Measurements from ENCODE around the gene TUBGCP2.

Gene TUBGCP2

DNA sequence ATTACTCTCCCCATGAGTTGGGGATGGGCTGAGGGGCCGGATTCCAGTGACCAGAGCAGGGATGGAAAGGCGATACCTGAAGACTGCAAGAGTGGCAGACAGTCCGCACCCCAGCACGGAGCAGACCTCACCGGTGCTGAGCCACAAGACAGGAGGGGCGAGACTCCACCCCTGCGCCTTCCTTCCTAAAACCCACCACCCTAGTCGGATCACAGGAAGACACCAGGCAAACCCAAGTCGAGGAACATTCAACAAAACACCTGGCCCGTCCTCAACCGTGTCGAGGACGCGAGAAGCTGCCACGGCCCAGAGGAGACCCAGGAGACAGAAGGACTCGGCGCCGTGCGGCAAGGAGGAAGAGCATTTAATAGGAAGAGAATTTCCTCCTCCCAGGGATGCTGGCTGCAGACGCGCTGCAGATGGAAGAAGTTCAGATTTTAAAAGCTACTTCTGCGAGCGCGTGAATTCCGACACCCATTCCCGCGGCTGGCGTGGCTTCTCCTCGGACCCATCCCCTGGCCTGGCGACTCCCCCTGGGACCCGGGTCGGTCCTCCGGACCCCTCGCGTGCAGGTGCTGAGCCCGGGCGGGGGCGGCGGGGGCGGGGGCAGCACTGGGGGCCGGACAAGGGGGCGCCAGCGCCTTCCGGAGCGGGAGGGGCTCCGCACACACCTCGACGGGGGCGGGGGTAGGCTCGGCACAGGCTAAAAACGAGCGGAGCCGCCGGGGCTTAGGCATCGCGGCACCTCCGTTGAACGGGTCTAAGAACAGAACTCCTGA is 79.2 kb downstream of the TUBGCP2 start:
- DNase-seq (ENCODE audit: low read depth in 2 of 2), result no peak

All from stimulated activated CD8-positive, alpha-beta memory T cell treated with anti-CD3 and anti-CD28 coated beads, Interleukin-15, amount 100 ng/mL, for 4 hours (primary cell).